Prostate gland (tissue), 2 donors: ENCODE data around the gene RNF225.
"Not testable (repeated sequence)": the region's sequence is repeated elsewhere in the genome, so short reads cannot be mapped to it uniquely, and the experiment has no call there.

Experiments
- POLR2AphosphoS5 ChIP-seq: sonication (generic); formaldehyde crosslinking; IDR thresholded peaks from one replicate; pipeline ENCODE4 v1.6.1; 2017; ENCODE audit warnings: antibody characterized with exemption
- TF ChIP-seq, protein P1 (sequence below), 4 experiments: fragments of 200-600 bp in 2 of 4; fragments of 450-650 bp in 2 of 4; sonication (generic) in 2 of 4; IDR thresholded peaks; 1 replicate in 3 of 4; 2 replicates in 1 of 4; pipeline ENCODE4 v1.5.1; 2016 to 2019; ENCODE audit warnings: antibody characterized with exemption in 4 of 4, mild to moderate bottlenecking in 2 of 4, moderate library complexity in 2 of 4

DNA sequence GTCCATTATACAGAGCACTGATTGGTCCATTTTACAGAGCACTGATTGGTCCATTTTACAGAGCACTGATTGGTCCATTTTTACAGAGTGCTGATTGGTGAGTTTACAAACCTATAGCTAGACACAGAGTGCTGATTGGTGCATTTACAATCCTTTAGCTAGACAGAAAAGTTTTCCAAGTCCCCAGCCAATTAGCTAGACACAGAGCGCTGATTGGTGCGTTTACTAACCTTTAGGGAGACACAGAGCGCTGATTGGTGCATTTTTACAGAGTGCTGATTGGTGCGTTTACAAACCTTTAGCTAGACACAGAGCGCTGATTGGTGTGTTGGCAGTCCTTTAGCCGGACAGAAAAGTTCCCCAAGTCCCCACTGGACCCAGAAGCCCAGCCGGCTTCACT is 47.5 kb downstream of the RNF225 start:
- TF ChIP-seq, protein P1, sequence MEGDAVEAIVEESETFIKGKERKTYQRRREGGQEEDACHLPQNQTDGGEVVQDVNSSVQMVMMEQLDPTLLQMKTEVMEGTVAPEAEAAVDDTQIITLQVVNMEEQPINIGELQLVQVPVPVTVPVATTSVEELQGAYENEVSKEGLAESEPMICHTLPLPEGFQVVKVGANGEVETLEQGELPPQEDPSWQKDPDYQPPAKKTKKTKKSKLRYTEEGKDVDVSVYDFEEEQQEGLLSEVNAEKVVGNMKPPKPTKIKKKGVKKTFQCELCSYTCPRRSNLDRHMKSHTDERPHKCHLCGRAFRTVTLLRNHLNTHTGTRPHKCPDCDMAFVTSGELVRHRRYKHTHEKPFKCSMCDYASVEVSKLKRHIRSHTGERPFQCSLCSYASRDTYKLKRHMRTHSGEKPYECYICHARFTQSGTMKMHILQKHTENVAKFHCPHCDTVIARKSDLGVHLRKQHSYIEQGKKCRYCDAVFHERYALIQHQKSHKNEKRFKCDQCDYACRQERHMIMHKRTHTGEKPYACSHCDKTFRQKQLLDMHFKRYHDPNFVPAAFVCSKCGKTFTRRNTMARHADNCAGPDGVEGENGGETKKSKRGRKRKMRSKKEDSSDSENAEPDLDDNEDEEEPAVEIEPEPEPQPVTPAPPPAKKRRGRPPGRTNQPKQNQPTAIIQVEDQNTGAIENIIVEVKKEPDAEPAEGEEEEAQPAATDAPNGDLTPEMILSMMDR (IDR thresholded peaks at IDR 0.05) = not testable (repeated sequence)
- not testable (repeated sequence) for TF ChIP-seq POLR2AphosphoS5
